HG02852 (cell line): ENCODE results near the gene ERVV-1.
"Not testable (repeated sequence)": the region's sequence is repeated elsewhere in the genome, so short reads cannot be mapped to it uniquely, and the experiment has no call there.

Experiments
- ATAC-seq: cut with Tn5 transposase; IDR thresholded peaks from one replicate; pipeline ENCODE4 v1.9.1; 2021; ENCODE audit warnings: mild to moderate bottlenecking, moderate library complexity; ENCODE audit not compliant: unreplicated experiment

The ERVV-1 gene, protein sequence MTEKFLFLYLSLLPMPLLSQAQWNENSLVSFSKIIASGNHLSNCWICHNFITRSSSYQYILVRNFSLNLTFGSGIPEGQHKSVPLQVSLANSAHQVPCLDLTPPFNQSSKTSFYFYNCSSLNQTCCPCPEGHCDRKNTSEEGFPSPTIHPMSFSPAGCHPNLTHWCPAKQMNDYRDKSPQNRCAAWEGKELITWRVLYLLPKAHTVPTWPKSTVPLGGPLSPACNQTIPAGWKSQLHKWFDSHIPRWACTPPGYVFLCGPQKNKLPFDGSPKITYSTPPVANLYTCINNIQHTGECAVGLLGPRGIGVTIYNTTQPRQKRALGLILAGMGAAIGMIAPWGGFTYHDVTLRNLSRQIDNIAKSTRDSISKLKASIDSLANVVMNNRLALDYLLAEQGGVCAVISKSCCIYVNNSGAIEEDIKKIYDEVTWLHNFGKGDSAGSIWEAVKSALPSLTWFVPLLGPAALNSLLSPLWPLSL

DNA sequence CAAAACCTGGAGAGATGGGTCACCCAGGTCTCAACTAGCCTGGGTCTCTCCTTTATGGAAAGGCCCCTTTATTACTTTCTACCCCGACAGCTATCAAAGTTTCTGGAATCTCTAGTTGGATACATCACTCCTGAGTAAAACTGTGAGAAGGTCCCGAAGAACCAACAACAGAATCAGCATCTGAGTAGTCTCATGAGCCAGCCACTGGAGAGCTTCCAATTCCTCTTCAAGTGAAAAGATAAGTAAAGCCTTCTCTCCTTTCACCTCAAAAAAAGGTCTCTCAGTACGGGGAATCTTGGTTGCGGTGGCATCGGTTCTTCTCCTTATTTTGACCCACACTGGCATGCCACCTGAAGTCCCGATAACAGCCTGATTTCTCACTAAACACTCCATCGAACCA, at the start of gene ERVV-1:
ERVV-1 (plus strand) TSS at position 301 of the 400 bp plus-strand sequence. CDS start 170 bp downstream, outside the sequence.
- no peak for ATAC-seq

DNA sequence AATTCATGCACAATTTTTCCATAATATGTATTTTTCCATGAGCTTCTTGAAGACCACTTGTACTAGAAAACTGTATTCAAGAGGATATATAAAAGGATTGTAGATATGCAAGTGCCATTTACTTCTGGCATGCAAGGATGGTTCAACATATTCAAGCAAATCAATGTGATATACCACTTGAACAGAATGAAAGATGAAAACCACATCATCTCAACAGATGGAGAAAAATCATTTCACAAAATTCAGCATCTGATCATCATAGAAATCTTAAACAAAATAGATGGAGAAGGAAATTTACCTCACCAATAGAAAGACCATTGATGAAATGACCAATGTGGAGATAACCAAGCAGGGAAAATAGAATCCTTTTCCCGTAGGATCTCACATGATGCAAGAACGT, 45.9 kb upstream of the ERVV-1 start:
- no peak for ATAC-seq

DNA sequence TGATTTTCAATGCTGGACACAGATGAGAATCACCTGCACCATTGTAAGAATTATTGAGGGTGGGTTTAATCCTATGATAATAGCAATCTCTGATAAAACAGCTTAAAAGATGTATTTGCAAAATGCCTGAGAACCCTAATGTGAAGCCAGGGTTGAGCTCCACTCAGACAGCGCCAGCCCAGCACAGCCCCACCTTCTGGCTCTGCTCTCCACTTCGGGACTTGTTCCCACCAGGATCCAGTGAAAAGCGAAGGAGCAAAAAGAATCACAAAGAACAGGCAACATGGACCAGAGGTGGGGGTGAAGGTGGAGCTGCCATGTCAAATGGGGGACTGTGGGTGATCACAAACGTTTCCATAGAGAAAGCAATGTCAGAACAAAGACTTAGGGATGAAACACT, 32.4 kb upstream of the ERVV-1 start:
- no peak for ATAC-seq

DNA sequence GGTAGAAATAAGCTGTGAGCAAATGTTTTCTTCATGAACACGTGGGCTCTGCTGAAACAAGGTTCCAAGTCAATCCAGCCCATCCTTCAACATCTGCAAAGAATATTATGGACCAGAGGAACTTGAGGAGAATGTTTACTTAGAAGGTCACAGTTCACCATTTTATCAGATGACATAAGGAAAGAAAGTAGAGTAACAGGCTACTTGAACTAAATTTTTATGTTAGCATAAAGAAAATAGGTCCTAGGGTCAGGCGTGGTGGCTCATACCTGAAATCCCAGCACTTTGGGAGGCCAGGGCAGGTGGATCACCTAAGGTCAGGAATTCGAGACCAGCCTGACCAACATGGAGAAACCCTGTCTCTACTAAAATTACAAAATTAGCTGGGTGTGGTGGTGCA, 30.6 kb upstream of the ERVV-1 start:
- not testable (repeated sequence) for ATAC-seq

DNA sequence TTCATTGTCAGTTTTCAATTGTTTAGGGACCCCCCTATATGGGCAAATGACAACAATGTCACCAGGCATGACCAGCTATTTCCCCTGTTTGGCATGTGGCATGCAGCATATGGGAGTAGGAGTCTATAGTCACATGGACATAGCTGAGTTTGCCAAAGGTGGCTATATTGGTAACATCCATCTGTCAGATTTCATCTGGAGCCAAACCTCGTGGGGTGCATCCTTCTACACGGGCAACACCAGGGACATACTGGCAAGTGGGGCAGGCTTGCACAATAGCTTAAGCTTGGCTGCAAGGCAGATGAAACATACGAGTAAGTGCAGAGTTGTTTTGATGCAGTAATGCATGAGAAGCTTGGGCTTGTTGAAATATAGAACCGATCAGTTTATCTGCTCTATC, 26.5 kb upstream of the ERVV-1 start:
- no peak for ATAC-seq

DNA sequence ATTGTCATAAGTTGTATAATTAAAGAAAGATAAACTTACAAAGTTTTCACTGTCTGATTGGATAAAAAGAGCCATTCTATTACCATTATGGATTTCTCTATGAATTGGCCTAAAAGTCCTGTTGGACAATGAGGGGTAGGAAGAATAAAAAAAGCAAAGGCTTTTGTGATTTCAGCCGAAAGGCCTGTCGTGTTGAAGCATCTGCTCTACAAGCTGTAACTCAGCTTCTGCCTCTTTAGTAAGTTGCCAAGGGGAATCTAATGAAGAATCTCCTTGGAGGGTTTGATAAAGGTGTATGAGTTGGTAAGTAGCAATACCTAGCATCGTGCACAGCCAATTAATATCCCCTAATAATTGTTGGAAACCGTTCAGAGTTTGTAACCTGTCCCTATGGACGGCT, 25.2 kb upstream of the ERVV-1 start:
- no peak for ATAC-seq

DNA sequence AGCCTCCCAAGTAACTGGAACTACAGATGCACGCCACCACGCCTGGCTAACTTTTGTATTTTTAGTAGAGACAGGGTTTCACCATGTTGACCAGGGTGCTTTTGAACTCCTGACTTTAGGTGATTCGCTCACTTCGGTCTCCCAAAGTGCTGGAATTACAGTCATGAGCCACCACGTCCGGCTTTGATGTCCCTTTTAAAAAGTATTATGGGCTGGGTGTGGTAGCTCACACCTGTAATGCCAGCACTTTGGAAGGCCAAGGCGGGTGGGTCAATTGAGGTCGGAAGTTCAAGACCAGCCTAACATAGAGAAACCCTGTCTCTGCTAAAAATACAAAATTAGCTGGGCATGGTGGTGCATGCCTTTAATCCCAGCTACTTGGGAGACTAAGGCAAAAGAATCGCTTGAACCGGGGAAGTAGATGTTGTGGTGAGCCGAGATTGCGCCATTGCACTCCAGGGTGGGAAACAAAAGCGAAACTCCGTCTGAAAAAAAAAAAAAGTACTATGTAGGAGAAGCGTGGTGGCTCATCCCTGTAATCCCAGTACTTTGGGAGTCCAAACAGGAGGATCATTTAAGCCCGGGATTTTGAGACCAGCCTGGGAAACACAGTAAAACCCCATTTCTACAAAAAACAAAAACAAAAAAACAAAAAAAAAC, 22.8 kb upstream of the ERVV-1 start:
- ATAC-seq = no peak

DNA sequence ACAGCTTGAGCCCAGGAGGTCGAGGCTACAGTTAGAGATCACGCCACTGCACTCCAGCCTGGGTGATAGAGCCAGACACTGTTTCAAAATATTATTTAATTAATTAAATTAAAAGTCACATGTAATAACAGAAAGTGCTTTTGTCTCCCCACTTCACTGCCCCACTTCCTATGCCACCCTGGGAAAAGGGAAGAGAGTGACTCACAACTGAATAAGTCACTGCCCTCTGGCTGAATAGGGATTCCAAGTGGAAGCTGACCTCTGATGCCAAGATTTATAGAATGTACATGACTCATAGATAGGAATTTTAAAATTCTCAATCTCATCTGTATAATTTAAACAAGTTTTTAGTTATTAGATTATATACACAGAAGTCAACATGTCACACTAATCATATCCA, 22.2 kb upstream of the ERVV-1 start:
- ATAC-seq = no peak

DNA sequence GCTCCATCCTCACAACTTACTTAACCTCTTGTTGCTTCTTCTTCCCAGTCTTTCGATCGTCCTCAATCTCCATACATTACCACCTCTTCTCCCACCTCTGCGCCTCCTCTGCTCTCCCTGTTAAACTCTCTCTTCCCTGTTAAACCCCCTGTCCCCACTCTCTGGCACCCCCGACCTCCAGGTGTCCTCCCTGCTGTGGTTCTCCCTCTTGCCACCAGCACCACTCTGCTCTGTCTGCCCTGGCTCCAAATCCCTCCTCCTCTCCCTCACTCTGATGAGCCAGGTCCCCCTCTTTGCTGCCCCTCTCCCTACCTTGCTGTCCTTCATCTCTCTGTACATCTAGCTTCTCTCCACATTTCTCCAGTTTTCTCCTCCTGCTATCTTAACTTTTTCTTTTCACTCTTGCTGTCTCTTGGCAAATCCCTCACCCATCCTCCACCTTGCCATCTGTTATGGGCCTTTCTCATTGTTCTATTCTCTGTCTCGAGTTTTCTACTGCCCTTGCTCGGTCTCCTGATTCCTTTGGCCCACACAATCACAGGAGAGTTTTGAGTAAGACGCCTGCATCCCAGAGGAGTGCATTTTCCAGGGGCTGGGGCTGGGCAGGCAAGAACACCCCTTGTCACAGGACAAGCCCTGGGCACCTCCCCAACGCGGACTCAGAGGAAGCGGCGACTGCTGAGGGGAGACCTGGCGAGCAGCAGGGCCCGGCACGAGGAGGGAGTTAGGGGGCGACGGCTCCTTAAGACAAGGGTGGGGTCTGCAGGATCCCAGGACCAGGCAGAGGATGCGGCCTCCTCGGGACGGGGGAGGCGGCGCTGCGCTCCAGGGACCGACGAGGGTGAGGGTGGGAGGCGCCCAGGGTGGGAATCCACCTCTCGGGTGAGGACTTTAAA, 21.4 kb upstream of the ERVV-1 start:
- ATAC-seq = no peak

DNA sequence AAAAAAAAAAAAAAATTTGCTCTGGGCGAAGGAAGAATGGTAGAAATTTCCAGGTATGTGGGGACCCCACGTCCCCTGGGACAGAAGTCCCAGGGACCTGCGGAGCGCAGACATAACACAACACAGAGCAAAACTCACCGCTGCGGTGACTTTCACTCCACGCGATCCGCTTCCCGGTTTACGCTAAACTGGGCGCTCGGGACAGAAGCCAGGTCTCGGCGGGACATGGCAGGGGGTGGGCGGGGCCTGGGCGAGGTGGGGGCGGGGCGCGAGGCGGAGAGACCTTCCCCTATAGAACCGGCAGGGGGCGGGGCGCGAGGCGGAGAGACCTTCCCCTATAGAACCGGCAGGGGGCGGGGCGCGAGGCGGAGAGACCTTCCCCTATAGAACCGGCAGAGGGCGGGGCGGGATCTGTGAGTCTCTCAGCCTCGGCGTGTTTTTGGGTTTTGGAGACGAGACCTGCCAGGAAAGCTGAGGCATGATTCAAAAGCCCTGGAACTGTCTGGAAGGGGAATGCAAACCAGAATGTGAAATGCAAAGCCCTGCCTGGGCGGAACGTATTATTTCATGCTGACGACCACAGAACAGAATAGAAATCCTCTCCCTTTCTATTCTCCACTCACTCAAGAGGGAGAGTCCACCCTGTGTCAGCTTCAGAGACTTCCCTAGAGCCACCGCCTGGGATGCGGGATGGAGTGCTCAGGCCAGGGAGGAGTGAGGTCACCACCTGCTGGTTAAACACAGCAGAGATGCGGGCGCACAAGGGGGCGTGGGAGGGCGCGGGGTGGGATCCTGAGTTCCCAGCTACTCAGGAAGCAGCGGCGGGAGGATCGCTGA, 20.2 kb upstream of the ERVV-1 start:
- no peak for ATAC-seq

DNA sequence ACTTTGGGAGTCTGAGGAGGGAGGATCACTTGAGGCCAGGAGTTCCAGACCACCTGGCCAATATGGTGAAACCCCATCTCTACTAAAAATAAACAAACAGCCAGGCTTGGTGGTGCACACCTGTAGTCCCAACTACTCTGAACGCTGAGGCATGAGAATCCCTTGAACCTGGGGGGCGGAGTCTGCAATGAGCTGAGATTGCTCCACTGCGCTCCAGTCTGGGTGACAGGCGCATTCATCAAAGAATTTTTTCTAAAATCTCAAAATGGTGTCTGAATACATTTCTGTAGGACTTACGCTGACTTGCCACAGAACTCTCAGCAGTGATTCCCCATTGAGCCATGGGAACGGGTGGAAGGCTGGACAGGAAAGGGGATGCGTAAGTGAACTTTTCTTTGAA, 18.0 kb upstream of the ERVV-1 start:
- ATAC-seq = no peak

DNA sequence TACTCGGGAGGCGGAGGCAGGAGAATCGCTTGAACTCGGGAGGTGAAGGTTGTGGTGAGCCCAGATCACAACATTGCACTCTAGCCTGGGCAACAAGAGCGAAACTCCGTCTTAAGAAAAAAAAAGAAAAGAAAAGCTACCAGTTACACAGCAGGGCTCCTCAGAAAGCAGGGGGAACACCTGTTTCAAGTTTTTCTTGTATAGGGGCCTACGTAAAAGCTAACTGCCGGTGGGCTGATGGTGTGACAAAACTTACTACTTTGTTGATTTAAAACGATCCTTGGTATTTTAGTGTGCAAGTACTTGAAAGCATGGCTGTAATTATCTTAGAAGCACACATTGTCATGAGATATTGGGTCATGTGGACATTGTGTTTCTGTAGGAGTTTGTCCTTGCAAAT, 15.7 kb upstream of the ERVV-1 start:
- no peak for ATAC-seq

DNA sequence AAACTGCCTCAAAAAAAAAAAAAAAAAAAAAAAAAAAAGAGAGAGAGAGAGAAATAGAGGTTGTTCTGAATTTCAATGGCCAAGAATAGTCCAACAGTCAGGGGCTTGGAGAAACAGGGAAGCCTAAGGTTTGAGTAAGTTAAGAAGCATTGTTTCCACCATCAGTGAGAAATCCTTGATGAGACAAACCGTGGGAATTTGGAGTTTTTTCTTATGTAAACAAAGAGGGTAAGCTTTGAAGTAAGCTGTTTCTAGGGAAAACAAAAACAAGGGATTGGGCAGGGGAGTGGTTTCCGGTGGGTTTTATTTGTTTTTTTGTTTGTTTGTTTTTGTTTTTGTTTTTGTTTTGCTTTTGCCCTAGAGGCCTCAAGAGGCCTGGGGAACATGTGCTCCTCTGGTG, 11.2 kb upstream of the ERVV-1 start:
- no peak for ATAC-seq

DNA sequence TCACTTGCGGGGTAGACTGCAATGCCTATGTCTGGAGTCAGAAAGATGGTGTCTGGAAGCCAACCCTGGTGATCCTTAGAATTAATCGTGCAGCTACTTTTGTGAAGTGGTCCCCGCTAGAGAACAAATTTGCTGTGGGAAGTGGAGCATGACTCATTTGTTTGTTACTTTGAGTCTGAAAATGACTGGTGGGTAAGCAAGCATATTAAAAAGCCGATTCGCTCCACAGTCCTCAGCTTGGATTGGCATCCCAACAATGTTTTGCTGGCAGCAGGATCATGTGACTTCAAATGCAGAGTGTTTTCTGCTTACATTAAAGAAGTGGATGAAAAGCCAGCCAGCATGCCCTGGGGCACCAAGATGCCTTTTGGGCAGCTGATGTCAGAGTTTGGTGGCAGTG, 9.5 kb upstream of the ERVV-1 start:
- no peak for ATAC-seq

DNA sequence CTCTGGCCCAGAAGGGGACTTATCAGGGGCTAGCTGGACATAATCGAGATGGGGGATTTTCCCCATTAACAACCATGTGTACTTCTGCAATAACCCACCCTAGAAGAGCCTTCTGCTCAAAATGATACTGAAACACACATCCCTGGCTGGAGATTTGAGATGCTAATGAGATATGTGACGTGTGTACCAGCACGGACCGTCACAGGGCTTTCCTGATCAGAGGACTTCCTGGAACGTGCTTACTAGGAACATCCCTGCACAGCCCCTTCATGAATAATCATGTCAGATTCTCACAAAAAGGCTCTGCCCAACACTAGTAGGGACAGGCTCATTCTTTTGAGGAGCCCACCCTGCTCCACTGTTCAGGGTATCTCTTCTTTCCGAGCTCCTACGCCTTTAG, 6.5 kb upstream of the ERVV-1 start:
- ATAC-seq = no peak

DNA sequence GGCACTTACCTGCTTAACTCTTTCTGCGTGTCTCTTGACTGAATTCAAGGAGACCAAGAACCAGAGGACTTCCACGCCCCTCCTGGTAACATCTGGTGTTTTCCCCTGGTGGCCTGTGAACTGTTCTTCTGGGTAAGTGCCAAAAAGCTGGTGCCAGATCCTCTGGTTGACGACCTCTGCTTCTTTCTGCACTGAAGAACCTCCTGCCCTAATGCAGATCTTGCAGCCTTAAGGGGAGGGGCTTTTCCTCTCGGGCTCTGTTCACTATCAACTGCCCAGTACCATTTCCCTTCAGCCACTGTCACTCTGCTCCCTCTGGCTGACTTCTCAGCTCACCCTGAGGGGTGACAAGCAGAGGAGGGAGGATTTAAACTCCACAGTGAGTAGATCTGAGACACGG, 6.1 kb upstream of the ERVV-1 start:
- ATAC-seq = no peak

DNA sequence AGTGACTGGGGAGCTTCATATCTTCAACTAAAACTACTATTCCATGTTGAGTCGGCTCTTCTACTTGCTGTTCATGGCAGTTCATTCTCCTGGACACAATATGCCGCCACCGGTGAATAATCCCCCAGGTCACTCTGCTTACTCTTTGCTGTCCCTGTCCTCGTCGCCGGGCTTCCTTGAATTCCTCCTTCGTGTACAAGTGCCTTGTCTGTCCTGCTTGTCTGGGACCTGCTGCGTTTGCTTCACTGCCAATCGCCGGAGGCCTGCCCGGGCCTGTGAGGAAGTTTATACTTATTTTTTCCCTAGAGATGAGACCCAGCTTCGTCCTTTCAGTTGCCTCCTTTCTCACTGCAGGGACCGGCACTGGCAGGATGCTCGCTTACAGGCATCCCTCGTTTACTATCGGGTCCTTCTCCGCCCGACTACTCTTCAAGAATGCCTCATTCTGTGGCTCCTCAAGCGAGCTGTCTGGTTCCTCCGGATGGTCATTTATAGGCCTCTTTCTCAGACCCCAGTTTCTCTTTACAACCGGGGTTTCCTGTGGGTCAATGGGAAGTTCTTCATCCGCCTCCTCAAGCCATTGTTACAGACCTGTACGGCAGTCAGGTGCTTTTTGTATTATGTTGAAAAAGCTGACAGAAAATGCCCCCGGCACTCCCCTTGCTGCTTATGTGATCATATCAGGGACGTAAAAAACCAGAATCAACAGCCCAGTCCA, 5.5 kb upstream of the ERVV-1 start:
- no peak for ATAC-seq

DNA sequence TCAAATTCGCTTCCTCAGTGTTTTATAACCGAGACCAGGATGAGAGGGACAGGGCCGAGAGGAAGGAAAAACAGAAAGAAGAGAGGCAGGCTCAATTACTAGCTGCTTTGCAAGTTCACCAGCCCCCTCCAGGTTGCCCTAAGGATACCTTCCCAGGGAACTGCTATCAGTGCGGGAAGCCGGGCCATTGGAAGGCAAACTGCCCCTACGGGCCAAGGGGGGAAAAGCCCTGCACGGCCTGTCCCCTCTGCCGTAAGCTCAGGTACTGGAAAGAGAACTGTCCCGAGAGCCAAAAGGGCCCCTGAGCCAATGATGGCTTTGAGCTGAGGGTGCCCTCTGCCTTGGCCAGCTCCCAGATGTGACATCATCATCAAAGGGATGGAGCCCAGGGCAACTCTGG, 3.2 kb upstream of the ERVV-1 start:
- ATAC-seq = no peak

DNA sequence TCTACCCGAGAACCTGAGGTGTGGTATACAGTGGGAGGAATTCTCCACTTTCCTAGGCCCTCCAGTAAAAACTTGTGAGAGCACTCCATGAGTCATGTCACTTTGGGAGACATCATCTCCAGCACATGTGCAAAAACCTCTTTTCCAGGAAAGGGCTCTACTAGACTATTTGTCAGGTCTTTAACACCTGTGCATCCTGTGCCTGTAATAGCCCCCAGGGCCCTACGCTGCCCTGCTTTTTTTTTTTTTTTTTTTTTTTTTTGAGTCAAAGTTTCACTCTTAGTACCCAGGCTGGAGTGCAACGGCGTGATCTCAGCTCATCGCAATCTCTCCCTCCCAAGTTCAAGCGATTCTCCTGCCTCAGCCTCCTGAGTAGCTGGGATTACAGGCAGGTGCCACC, 1.7 kb upstream of the ERVV-1 start:
- no peak for ATAC-seq

DNA sequence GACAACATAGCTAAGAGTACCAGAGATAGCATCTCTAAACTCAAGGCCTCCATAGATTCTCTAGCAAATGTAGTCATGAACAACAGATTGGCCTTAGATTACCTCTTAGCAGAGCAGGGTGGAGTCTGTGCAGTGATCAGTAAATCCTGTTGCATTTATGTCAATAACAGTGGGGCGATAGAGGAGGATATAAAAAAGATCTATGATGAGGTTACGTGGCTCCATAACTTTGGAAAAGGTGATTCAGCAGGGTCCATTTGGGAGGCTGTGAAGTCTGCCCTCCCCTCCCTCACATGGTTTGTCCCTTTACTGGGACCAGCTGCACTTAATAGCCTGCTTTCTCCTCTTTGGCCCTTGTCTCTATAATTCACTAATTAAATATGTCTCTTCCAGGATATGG, 1.4 kb downstream of the ERVV-1 start:
- ATAC-seq = no peak
